ENCODE results near the gene KIRREL1. TPM values are rescaled to one million over a fixed set of nuclear protein-coding genes. Genes with fewer than 3 reads are reported as not detected.

Gene KIRREL1
- total RNA-seq, result 13.5 TPM

- peak; percentile 63 to 70 for DNase-seq (ENCODE audit: low spot score in 2 of 2)
- no peak for FAIRE-seq
Measured at GRCh38 chr1:157993147-157993917, at the start of gene KIRREL1. TSS of gene KIRREL1 (plus strand) at chr1:157993645. CDS start at chr1:157993677, 32 bp downstream.

GRCh38 chr1:157944663-157945280 lies 48.7 kb upstream of the KIRREL1 start:
- FAIRE-seq, result no peak
- DNase-seq (ENCODE audit: low spot score in 2 of 2), result no peak

- FAIRE-seq, result no peak
- peak in 1 of 2 donors; percentile 18 for DNase-seq (ENCODE audit: low spot score in 2 of 2)
Measured at GRCh38 chr1:157948312-157949073, 45.0 kb upstream of the KIRREL1 start.

- no peak for DNase-seq (ENCODE audit: low spot score in 2 of 2)
- FAIRE-seq, result no peak
Measured at GRCh38 chr1:157949074-157949354, 44.4 kb upstream of the KIRREL1 start.

GRCh38 chr1:157951230-157951629 lies 42.2 kb upstream of the KIRREL1 start:
- FAIRE-seq (no peak), DNase-seq (ENCODE audit: low spot score in 2 of 2) (no peak)

- DNase-seq (ENCODE audit: low spot score in 2 of 2) (no peak), FAIRE-seq (no peak)
Measured at GRCh38 chr1:157952601-157953000, 40.8 kb upstream of the KIRREL1 start.

- DNase-seq (ENCODE audit: low spot score in 2 of 2), result no peak
- no peak for FAIRE-seq
Measured at GRCh38 chr1:157955221-157955620, 38.2 kb upstream of the KIRREL1 start.

GRCh38 chr1:157955857-157956256 lies 37.6 kb upstream of the KIRREL1 start:
- FAIRE-seq (no peak), DNase-seq (ENCODE audit: low spot score in 2 of 2) (no peak)

GRCh38 chr1:157956732-157957131 lies 36.7 kb upstream of the KIRREL1 start:
- no peak for FAIRE-seq

GRCh38 chr1:157958263-157958662 lies 35.2 kb upstream of the KIRREL1 start:
- DNase-seq (ENCODE audit: low spot score in 2 of 2) (no peak), FAIRE-seq (no peak)

More at GRCh38 chr1:157956732-157957131, 36.7 kb upstream of the KIRREL1 start:
- DNase-seq (ENCODE audit: low spot score in 2 of 2), result no peak

GRCh38 chr1:157959750-157960149 lies 33.7 kb upstream of the KIRREL1 start:
- FAIRE-seq (no peak), DNase-seq (ENCODE audit: low spot score in 2 of 2) (no peak)

GRCh38 chr1:157960773-157961172 lies 32.7 kb upstream of the KIRREL1 start:
- FAIRE-seq, result no peak

GRCh38 chr1:157961805-157962762 lies 31.4 kb upstream of the KIRREL1 start:
- FAIRE-seq (no peak), DNase-seq (ENCODE audit: low spot score in 2 of 2) (no peak)

More at GRCh38 chr1:157960773-157961172, 32.7 kb upstream of the KIRREL1 start:
- DNase-seq (ENCODE audit: low spot score in 2 of 2), result no peak

- DNase-seq (ENCODE audit: low spot score in 2 of 2) (peak; percentile 51 to 69), FAIRE-seq (no peak)
Measured at GRCh38 chr1:157963713-157964112, 29.7 kb upstream of the KIRREL1 start.

GRCh38 chr1:157965584-157965983 lies 27.9 kb upstream of the KIRREL1 start:
- FAIRE-seq, result no peak
- no peak for DNase-seq (ENCODE audit: low spot score in 2 of 2)

- no peak for FAIRE-seq
- DNase-seq (ENCODE audit: low spot score in 2 of 2), result no peak
Measured at GRCh38 chr1:157966031-157966537, 27.4 kb upstream of the KIRREL1 start.

- DNase-seq (ENCODE audit: low spot score in 2 of 2) (no peak), FAIRE-seq (no peak)
Measured at GRCh38 chr1:157967205-157967604, 26.2 kb upstream of the KIRREL1 start.

- no peak for DNase-seq (ENCODE audit: low spot score in 2 of 2)
- FAIRE-seq, result no peak
Measured at GRCh38 chr1:157968508-157968907, 24.9 kb upstream of the KIRREL1 start.

GRCh38 chr1:157968946-157969345 lies 24.5 kb upstream of the KIRREL1 start:
- FAIRE-seq (no peak), DNase-seq (ENCODE audit: low spot score in 2 of 2) (no peak)
